GF-D8 (cell line): ENCODE results near the gene TOMM20L.

Experiments
- DNase-seq: peaks from one replicate; lab custom pipeline; 2025; lab: John Stamatoyannopoulos, UW

TOMM20L gene

DNA sequence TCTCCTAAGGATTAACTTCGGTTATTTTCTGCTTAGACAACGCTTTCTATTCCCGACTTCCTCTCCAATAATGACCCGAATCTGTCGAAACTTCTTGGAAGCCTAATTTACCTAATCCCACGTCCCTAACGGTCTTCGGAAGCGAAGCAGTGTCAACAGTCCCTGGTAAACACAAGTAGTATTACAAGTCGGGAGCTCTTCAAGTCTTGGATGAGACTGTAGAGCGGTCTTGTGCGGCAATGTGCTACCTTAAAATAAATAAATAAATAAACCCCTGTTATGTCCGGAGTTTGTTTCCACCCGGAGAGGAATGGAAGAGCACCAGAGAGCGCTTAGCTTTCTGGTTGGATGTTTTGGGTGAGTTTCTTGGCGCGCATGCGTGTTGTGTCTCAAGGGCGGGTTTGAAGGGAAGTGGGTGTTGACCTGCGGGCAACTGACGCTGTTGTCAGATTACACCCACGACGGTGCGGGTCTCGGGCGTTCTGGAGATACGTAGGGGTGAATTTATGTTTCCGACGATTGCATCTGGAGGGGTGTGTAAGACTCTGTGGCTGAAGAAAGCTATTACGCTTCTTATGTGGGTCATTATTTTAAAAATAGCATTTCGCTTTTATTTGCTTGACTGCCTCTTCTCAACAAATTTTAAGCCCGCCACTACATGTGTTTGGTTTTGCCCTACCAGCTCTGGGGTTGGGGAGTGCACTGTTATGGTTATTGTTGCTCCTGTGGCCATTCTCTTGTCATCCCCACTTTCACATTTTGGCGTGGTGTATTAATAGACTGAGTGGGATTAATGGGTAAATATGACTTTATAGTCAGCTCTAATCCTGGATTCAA lies 31.8 kb downstream of the TOMM20L start, which contains the start of the genes KIAA0586 and TIMM9:
KIAA0586 (plus strand) TSS at position 439 of the 837 bp plus-strand sequence. CDS start 546 bp downstream, outside the sequence.
TIMM9 (minus strand) TSS at position 251 of the 837 bp plus-strand sequence. CDS start 15,586 bp downstream, outside the sequence.
- peak; percentile 95 for DNase-seq

DNA sequence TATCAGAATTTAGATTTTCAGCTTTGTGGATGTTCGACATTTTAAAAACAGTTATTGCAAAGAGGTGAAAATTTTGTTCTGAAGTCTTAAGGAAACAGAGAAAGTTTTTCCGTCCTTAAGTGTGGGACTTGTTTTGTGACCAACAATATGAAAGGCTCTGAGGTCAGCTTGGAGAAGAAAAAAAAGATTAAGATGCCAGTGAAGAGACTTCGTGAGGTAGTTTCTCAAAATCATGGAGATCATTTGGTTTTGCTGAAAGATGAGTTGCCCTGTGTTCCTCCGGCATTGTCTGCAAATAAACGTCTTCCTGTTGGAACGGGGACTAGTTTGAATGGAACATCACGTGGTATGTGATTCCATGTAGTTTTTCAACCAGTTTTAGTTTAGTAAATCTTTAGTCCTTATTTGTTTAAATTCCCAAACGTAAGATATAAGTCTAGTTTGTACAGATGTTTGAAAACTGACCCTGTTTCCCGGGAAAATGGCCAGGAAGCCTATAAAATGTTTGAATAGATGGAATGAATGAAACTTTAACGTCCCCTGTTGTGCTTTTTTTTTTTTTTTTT lies 32.5 kb downstream of the TOMM20L start:
- peak; percentile 55 for DNase-seq

DNA sequence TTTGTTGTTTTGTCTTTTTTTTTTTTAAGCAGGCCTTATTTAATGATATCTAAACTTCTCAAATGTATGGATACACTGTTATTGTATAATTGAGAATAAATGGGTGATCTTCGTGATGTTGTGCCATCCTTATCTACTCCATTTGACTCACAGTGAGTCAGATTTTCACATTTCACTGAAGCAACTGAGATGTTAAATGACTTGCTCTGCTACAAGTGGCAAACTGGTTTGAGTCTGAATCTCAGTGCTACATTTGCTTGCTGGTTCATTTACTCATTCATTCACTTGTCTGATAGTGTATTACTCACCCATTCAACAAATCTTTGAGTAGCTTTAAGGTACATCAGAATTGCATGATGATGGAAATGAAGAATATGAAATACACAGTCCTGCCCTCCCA lies 34.4 kb downstream of the TOMM20L start:
- DNase-seq, result no peak

DNA sequence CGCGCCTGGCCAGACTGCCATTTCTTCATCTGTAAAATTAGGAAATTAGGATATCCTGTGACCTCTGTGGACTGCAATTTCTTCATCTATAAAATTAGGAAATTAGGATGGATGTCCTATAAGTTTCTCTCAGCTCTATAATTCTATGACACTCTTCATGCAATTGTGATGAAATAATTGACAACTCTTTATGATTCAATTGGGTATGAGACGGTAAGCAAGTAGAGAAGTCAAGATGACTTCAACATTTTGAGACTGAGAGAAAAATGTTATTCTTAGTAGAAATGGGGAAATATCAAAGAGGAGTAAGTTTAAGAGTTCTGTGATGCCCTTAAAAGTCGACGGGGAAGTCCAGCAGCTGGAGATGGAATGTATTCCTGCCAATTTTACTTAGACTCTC lies 43.7 kb downstream of the TOMM20L start:
- no peak for DNase-seq

DNA sequence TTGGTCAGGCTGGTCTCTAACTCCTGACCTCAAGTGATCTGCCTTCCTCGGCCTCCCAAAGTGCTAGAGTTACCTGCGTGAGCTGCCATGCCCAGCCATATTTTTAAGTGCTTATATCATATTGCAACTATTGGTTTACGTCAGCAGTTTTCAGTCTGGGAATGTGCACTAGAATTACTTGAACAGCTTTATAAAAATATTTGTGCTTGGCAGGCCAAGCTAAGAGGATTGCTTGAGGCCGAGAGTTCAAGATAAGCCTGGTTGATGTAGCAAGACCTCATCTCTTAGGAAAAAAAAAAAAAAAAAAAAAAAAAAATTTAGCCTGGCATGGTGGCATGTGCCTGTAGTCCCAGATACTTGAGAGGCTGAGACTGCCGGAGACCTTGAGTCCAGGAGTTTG lies 48.9 kb downstream of the TOMM20L start:
- no peak for DNase-seq

DNA sequence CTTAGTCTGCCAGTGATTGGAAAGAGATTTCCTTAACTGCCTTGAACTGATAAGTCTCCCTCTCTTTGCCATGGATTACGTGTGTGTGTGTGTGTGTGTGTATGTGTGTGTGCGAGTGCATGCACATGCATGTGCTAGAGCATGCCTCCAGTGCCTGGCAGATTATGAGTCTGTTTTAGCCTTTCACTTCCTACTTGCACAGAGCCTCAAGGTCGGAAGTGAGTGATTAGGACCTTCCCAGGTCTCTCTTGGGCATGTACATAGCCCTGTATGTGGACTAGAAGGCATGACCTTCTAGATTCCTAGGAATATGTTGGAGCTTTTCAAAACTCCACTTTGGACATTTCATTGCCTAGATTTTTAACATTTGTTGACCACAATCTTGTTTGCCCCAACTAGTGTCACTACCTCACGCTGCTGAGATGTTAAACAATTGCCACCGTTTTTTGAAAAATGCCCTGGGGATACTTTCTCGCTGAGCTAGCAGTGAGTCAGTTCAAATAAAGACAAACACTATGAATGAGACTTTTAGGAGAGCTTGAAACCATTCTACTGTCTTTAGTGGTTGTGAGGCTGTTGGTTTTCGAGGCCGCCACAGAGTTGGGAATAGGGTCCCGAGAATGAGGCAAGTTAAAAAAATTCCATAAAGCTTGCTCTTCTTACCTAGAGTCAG lies 60.0 kb downstream of the TOMM20L start:
- no peak for DNase-seq
